Endothelial cell of umbilical vein (primary cell): ENCODE results near the gene NAA38. TPM values are rescaled to one million over a fixed set of nuclear protein-coding genes. Genes with fewer than 3 reads are reported as not detected.

Source experiments
- BruUV-seq: library from RNA; stranded (reverse); fragments of 400-500 nt; replicated peaks from 2 replicates; lab custom pipeline; 2021; lab: Mats Ljungman, UMichigan
- CTCF ChIA-PET: fragments of 300-600, 350-600 bp; sonication (Branson Sonifier 250); formaldehyde crosslinking; loops from one replicate; lab custom pipeline; 2021; ENCODE audit warnings: antibody characterized with exemption, inconsistent platforms; lab: Charles Lee
- POLR2A ChIA-PET: fragments of 300-600, 350-600 bp; sonication (Branson Sonifier 250); formaldehyde crosslinking; loops from one replicate; lab custom pipeline; 2021; ENCODE audit warnings: antibody characterized with exemption, inconsistent platforms; lab: Charles Lee
- DNase-seq: peaks from one replicate; pipeline ENCODE4 v3.0.0-alpha.2; 2011; ENCODE audit warnings: low read depth, low spot score
- FAIRE-seq: peaks from 2 replicates; lab custom pipeline; 2011; peaks lifted over from hg19 to GRCh38; lab: Jason Lieb, UNC
- H2AFZ ChIP-seq: 2 replicates; pipeline ENCODE4 v1.6.0; 2012; ENCODE audit warnings: low read depth, low read length, control low read depth, inconsistent platforms
- H3K27ac ChIP-seq: 2 replicates; pipeline ENCODE4 v1.5.1; 2011; ENCODE audit warnings: low read depth, mild to moderate bottlenecking, control low read depth, low read length, moderate library complexity; ENCODE audit not compliant: insufficient read depth
- H3K27me3 ChIP-seq, 2 experiments: 2 replicates each; pipeline versions ENCODE4 v1.6.0 to v1.6.1; 2011; ENCODE audit warnings: low read length in 2 of 2, mixed read lengths in 1 of 2; ENCODE audit not compliant: control insufficient read depth in 2 of 2, insufficient read depth in 2 of 2
- H3K36me3 ChIP-seq, 2 experiments: 2 replicates in 1 of 2; 3 replicates in 1 of 2; pipeline ENCODE4 v1.5.1; 2011; ENCODE audit warnings: low read length in 2 of 2, mild to moderate bottlenecking in 1 of 2, moderate library complexity in 1 of 2; ENCODE audit not compliant: control insufficient read depth in 2 of 2, insufficient read depth in 2 of 2; ENCODE audit errors: extremely low read depth in 1 of 2
- H3K4me1 ChIP-seq: 3 replicates; pipeline ENCODE4 v1.5.1; 2011; ENCODE audit warnings: mild to moderate bottlenecking, low read length; ENCODE audit not compliant: control insufficient read depth, insufficient read depth; ENCODE audit errors: extremely low read depth
- H3K4me2 ChIP-seq: 2 replicates; pipeline ENCODE4 v1.6.1; 2011; ENCODE audit warnings: low read length, control low read depth, mixed read lengths; ENCODE audit not compliant: insufficient read depth
- H3K4me3 ChIP-seq, 3 experiments: fragments of 200-600 bp in 1 of 3; sonication (generic), shearing (Covaris generic) in 1 of 3; replicated peaks in 1 of 3; 2 replicates each; pipeline ENCODE4 v1.5.1; 2011 to 2016; ENCODE audit warnings: control low read depth in 3 of 3, low read length in 3 of 3, mild to moderate bottlenecking in 2 of 3, inconsistent platforms in 1 of 3, low read depth in 1 of 3, moderate library complexity in 1 of 3; ENCODE audit not compliant: insufficient read depth in 1 of 3
- H3K79me2 ChIP-seq: 2 replicates; pipeline ENCODE4 v1.6.0; 2012; ENCODE audit warnings: low read length, inconsistent platforms; ENCODE audit not compliant: control insufficient read depth, insufficient read depth
- H3K9ac ChIP-seq: replicated peaks from 2 replicates; pipeline ENCODE3; 2011; ENCODE audit warnings: low read length, control low read depth; ENCODE audit not compliant: insufficient read depth; ENCODE audit errors: extremely low read depth
- H3K9me1 ChIP-seq: replicated peaks from 3 replicates; pipeline ENCODE4 v1.6.0; 2011; ENCODE audit warnings: mild to moderate bottlenecking, low read length; ENCODE audit not compliant: control insufficient read depth, insufficient read depth; ENCODE audit errors: extremely low read depth
- H3K9me3 ChIP-seq: replicated peaks from 2 replicates; pipeline ENCODE4 v1.5.1; 2012; ENCODE audit warnings: low read length, inconsistent platforms; ENCODE audit not compliant: control insufficient read depth, insufficient read depth
- H4K20me1 ChIP-seq: replicated peaks from 2 replicates; pipeline ENCODE3; 2011; ENCODE audit warnings: mild to moderate bottlenecking, low read length; ENCODE audit not compliant: control insufficient read depth, insufficient read depth; ENCODE audit errors: extremely low read depth
- CTCF ChIP-seq, 2 donors: IDR thresholded peaks; 1 replicate in 1 of 2; 2 replicates in 1 of 2; pipeline ENCODE4 v1.5.1; 2011; ENCODE audit warnings: low read length in 2 of 2, mild to moderate bottlenecking in 2 of 2, moderate library complexity in 2 of 2, control low read depth in 1 of 2, inconsistent platforms in 1 of 2, low read depth in 1 of 2; ENCODE audit not compliant: insufficient read depth in 1 of 2; ENCODE audit errors: extremely low read depth in 1 of 2
- EZH2 ChIP-seq: IDR thresholded peaks from 2 replicates; pipeline ENCODE4 v1.6.1; 2012; ENCODE audit warnings: borderline replicate concordance, low read depth, mild to moderate bottlenecking, moderate library complexity, low read length, inconsistent platforms; ENCODE audit not compliant: severe bottlenecking
- FOS ChIP-seq: IDR thresholded peaks from 2 replicates; pipeline ENCODE4 v1.6.1; 2011; ENCODE audit warnings: mild to moderate bottlenecking, low read length, moderate library complexity, borderline replicate concordance; ENCODE audit not compliant: insufficient read depth
- GATA2 ChIP-seq: IDR thresholded peaks from 2 replicates; pipeline ENCODE4 v1.7.0; 2011; ENCODE audit warnings: low read depth, mild to moderate bottlenecking, moderate library complexity, mixed read lengths, low read length; ENCODE audit not compliant: insufficient read length, insufficient read depth
- JUN ChIP-seq: IDR thresholded peaks from 2 replicates; pipeline ENCODE4 v1.6.1; 2011; ENCODE audit warnings: borderline replicate concordance, low read depth; ENCODE audit not compliant: insufficient read length, insufficient read depth
- MAX ChIP-seq: IDR thresholded peaks from 2 replicates; pipeline ENCODE4 v1.6.1; 2011; ENCODE audit not compliant: insufficient read depth, insufficient read length
- MYC ChIP-seq: IDR thresholded peaks from one replicate; pipeline ENCODE4 v1.6.1; 2011; ENCODE audit warnings: mild to moderate bottlenecking, low read depth, low read length
- POLR2A ChIP-seq: IDR thresholded peaks from 2 replicates; pipeline ENCODE4 v1.6.1; 2012; ENCODE audit warnings: low read depth, mild to moderate bottlenecking, control low read depth, low read length
- POLR2AphosphoS5 ChIP-seq: IDR thresholded peaks from 2 replicates; pipeline ENCODE4 v1.6.1; 2012; ENCODE audit warnings: low read depth, mild to moderate bottlenecking, control low read depth, low read length, moderate library complexity; ENCODE audit not compliant: insufficient read depth
- dilution Hi-C: fragments of 300-500 bp; cut with MboI; formaldehyde crosslinking; loops from one replicate; pipeline ENCODE4 v1.15.0; 2019; ENCODE audit warnings: low sequenced_read_pairs; ENCODE audit not compliant: extremely low pct_ligation_motif_present
- intact Hi-C: fragments of 100-400 bp; cut with micrococcal nuclease; formaldehyde crosslinking; loops from one replicate; pipeline ENCODE4 v1.10.0; 2022
- polyA plus RNA-seq, 4 experiments: library from polyadenylated mRNA; depleted of rRNA in 3 of 4; stranded (reverse) in 3 of 4; unstranded in 1 of 4; fragments of >200 nt; gene quantifications; 2 replicates each; pipeline versions ENCODE4 v1.2.1 to v1.2.3, GENCODE V29; 2011 to 2012; ENCODE audit warnings: missing spikeins in 1 of 4
- total RNA-seq: library from RNA; stranded (reverse); gene quantifications from 2 replicates; pipeline ENCODE4 v1.2.3, GENCODE V29; 2021

Gene NAA38
- total and polyA plus RNA-seq, 2 donors (not counting 3 experiments of a cell fraction or from before 2014, with no cell fraction given): 119 to 267 TPM

GRCh38 chr17:7839876-7840261 is 17.5 kb downstream of the NAA38 start:
- CTCF ChIA-PET: no interaction called here
- Histone ChIP-seq H3K27ac (no peak overlapping the region), H3K9me3 (no peaks in the 10 kb centered on the region), H3K4me2 (no peak overlapping the region), H3K9ac (no peak overlapping the region), H4K20me1 (no peaks in the 10 kb centered on the region), H3K79me2 (peaks cover 3% of the 10 kb centered on the region), H3K36me3 (peaks cover 0 to 2% of the 10 kb centered on the region in 2 experiments), H2AFZ (no peak overlapping the region), H3K4me3 (no peak overlapping the region), H3K4me1 (peaks cover 36% of the 10 kb centered on the region), H3K9me1 (no peaks in the 10 kb centered on the region), H3K27me3 (no peaks in the 10 kb centered on the region)
- intact Hi-C loops (loop anchor here (5.0 to 10.0 kb wide), 4 partner anchors 153 to 282 kb away; partner anchors contain the start of genes FXR2, HES7, TP53 and WRAP53), dilution Hi-C loops (no loop called here)
- BruUV-seq: no TSS peak
- POLR2A ChIA-PET: no interaction called here
- DNase-seq: no peak
- no peak for FAIRE-seq
- TF ChIP-seq FOS (no peak), GATA2 (no peak), POLR2AphosphoS5 (no peak), EZH2 (no peak), CTCF (IDR thresholded peaks at IDR 0.05; ENCODE audit: extremely low read depth in 1 of 2, insufficient read depth in 1 of 2, low read depth in 1 of 2, low read length in 2 of 2) (no peak), MAX (no peak), POLR2A (no peak), MYC (no peak), JUN (no peak)
